Osteocyte (in vitro differentiated cells): ENCODE data around the gene FAM170B. TPM values are rescaled to one million over a fixed set of nuclear protein-coding genes. Genes with fewer than 3 reads are reported as not detected.

Source experiments
- DNase-seq: peaks from one replicate; pipeline ENCODE4 v3.0.0; 2021; ENCODE audit warnings: mixed read lengths; ENCODE audit not compliant: unreplicated experiment; ENCODE audit errors: extremely low spot score
- H3K27ac Mint-ChIP-seq: one replicate; pipeline ENCODE4 v1.8.0; 2021; ENCODE audit warnings: mild to moderate bottlenecking, mixed read lengths; ENCODE audit not compliant: unreplicated experiment
- H3K27me3 Mint-ChIP-seq: one replicate; pipeline ENCODE4 v1.8.0; 2021; ENCODE audit warnings: mixed read lengths; ENCODE audit not compliant: unreplicated experiment
- H3K36me3 Mint-ChIP-seq: one replicate; pipeline ENCODE4 v1.8.0; 2021; ENCODE audit warnings: mixed read lengths; ENCODE audit not compliant: unreplicated experiment
- H3K4me1 Mint-ChIP-seq: one replicate; pipeline ENCODE4 v1.8.0; 2021; ENCODE audit warnings: mixed read lengths; ENCODE audit not compliant: unreplicated experiment
- H3K4me3 Mint-ChIP-seq: one replicate; pipeline ENCODE4 v1.8.0; 2021; ENCODE audit warnings: mild to moderate bottlenecking, moderate library complexity, mixed read lengths; ENCODE audit not compliant: unreplicated experiment
- H3K9me3 Mint-ChIP-seq: one replicate; pipeline ENCODE4 v1.8.0; 2021; ENCODE audit warnings: mixed read lengths; ENCODE audit not compliant: unreplicated experiment
- CTCF ChIP-seq: fragments of 200-600 bp; sonication (generic); IDR thresholded peaks from 2 replicates; pipeline ENCODE4 v1.5.0; 2021; ENCODE audit warnings: antibody characterized with exemption, mild to moderate bottlenecking, moderate library complexity
- total RNA-seq: library from RNA; stranded (reverse); gene quantifications from 2 replicates; pipeline ENCODE4 v1.2.1, GENCODE V29; 2021

The FAM170B gene
- total RNA-seq, 1 donor from 2014 or later, result not detected

- Mint-ChIP-seq H3K4me3 (no peak overlapping the region), H3K36me3 (no peaks in the 10 kb centered on the region), H3K9me3 (no peaks in the 10 kb centered on the region), H3K4me1 (peaks cover 1% of the 10 kb centered on the region), H3K27me3 (no peaks in the 10 kb centered on the region), H3K27ac (no peak overlapping the region)
- no peak for TF ChIP-seq CTCF
- DNase-seq, result no peak
Observed at GRCh38 chr10:49172061-49172776, 38.4 kb upstream of the FAM170B start.

DNA sequence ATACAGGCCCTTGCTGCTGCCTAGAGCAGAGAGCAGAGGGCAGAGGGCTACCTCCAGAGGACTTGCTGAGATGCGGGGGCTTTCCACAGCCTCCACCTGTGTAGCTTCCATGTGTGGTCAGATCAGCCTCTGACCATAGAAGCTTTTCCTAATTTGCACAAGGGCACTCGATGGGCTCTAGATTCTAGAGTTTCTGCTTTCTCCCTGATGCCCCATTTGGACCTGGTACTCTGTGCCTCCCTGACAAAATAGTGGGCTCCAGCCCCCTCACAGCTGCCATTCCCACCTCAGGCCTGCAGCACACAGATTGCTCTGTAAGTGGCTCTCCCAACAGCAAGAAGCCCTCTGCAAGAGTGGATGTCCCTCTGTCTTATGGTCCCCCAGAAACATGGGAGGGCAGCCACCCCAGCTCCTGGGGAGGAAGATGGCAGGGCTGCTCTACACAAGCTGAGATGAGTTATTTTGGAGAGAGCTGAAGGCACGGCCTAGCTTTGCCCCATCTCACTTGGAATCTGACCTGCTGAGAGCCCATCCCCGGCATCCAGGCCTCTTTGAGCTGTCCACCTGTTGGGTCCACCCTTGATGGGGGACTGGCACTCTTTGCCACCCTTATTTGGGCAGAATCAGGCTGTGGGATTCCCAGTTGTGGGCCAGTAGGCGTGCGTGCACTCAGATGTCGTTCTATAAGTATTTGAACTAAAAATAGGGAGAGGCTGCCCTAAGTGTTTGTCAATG is 37.7 kb upstream of the FAM170B start:
- no peak for DNase-seq
- Mint-ChIP-seq H3K9me3 (no peaks in the 10 kb centered on the region), H3K4me3 (no peak overlapping the region), H3K27ac (no peak overlapping the region), H3K4me1 (no peaks in the 10 kb centered on the region), H3K36me3 (no peaks in the 10 kb centered on the region), H3K27me3 (no peaks in the 10 kb centered on the region)
- TF ChIP-seq CTCF, result no peak

GRCh38 chr10:49170632-49171325 is 37.0 kb upstream of the FAM170B start:
- no peaks in the 10 kb centered on the region for H3K9me3 Mint-ChIP-seq

DNA sequence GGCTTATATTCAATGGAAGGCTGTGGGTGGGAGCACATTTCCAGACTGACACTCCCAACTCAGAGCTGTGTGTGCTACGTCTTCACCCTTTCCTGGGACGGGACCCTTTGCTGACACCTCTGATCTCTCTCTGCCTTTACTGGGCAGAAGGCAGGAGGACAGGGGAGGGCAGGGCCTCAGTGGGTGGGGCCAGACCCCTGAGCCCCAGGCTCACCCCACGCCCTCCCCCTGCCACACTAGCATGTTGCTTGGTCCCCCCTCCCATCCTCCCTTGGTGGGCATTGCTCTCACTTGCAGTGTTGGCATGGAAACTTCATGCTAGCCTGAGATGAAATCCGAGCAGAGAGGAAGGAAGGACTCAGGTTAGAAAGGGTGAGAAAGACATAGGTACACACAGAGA is 36.0 kb upstream of the FAM170B start:
- H3K27ac Mint-ChIP-seq, result no peak overlapping the region
- no peaks in the 10 kb centered on the region for H3K36me3 Mint-ChIP-seq
- no peaks in the 10 kb centered on the region for H3K27me3 Mint-ChIP-seq
- H3K9me3 Mint-ChIP-seq, result no peaks in the 10 kb centered on the region
- DNase-seq, result no peak
- H3K4me3 Mint-ChIP-seq, result no peak overlapping the region
- no peaks in the 10 kb centered on the region for H3K4me1 Mint-ChIP-seq
- no peak for TF ChIP-seq CTCF

More at GRCh38 chr10:49170632-49171325, 37.0 kb upstream of the FAM170B start:
- no peaks in the 10 kb centered on the region for H3K27me3 Mint-ChIP-seq
- DNase-seq, result no peak
- H3K4me1 Mint-ChIP-seq, result no peaks in the 10 kb centered on the region
- H3K27ac Mint-ChIP-seq, result no peak overlapping the region
- no peaks in the 10 kb centered on the region for H3K36me3 Mint-ChIP-seq
- no peak for TF ChIP-seq CTCF
- no peak overlapping the region for H3K4me3 Mint-ChIP-seq
